HG02642 (cell line): ENCODE results near the gene PPP1R14B.
A peak's percentile ranks its signal among the peaks of the same experiment; 100 is the strongest.

Experiments used
- ATAC-seq: cut with Tn5 transposase; IDR thresholded peaks from one replicate; pipeline ENCODE4 v1.9.1; 2021; ENCODE audit warnings: mild to moderate bottlenecking; ENCODE audit not compliant: unreplicated experiment, poor library complexity

The PPP1R14B gene

DNA sequence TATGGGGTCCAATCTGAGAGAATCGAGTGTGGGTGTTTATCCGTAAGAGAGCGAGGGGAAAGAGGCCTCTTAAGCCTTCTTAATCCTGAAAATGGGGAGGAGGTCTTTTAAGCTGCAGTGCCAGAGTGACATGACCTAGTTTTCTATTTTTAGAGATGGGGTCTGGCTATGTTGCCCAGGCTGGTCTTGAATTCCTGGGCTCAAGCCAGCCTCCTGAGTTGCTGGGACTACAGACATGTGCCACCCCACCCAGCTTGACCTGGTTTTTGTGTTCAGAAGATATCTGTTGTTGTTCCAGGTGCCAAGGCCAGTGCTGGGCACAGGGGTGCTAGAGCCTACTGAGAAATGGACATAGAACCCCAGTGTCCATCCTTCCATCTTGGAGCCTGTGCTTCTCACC is 36.3 kb upstream of the PPP1R14B start:
- no peak for ATAC-seq

DNA sequence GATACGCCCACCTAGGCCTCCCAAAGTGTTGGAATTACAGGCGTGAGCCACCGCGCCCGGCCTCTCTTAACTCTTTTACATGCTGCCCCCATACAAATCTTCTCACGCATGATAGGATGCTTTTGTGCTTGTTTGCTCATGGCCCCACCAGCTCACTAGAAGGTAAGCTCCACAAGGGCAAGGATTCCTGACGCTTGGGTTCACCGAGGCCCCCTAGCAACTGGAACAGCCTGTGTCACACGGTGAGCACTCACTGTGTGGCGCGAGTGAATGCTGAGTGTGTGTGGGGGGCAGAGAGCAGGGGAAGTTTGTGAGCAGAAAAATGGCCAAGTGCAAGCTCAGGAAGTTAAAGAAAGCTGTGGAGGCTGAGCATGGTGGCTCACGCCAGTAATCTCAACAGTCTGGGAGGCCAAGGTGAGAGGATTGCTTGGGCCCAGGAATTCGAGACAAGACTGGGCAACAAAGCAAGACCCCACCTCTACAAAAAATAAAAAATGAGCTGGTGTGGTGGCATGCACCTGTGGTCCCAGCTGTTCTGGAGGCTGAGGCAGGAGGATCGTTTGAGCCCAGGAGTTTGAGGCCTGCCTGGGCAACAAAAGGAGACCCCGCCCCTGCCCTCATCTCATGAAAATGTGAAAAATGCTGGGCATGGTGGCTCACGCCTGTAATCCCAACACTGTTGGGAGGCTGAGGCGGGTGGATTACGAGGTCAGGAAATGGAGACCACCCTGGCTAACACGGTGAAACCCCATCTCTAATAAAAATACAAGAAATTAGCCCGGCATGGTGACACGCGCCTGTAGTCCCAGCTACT is 35.4 kb upstream of the PPP1R14B start:
- ATAC-seq: no peak

DNA sequence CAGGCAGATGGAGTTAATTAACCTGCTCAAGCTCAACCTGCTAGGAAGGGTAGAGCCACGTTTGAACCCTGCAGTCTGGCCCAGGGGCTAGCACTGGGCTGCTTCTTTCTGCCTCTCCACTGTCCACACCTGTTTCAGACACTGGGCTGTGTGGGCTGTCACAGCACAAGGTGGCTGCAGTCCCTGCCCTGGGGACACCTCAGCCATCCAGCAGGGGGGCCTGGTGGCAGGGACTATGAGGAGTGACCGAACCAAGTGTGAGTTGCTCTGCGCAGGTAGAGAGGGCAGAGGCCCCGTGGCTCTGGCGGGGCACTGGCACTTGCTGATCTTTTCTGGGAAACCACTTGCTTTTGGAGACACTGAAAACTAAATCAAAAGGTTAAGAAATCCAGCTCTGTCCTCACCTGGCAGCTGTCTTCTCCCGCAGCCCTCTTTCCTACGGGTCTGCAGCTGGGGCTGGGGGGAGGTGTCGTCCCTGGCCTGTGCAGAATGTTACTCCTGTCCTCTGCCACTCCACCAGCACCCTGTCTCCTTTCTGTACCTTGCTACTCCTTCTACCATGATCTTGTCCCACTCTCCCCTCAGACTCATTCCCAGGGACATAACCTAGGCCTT is 31.9 kb upstream of the PPP1R14B start:
- ATAC-seq: no peak

DNA sequence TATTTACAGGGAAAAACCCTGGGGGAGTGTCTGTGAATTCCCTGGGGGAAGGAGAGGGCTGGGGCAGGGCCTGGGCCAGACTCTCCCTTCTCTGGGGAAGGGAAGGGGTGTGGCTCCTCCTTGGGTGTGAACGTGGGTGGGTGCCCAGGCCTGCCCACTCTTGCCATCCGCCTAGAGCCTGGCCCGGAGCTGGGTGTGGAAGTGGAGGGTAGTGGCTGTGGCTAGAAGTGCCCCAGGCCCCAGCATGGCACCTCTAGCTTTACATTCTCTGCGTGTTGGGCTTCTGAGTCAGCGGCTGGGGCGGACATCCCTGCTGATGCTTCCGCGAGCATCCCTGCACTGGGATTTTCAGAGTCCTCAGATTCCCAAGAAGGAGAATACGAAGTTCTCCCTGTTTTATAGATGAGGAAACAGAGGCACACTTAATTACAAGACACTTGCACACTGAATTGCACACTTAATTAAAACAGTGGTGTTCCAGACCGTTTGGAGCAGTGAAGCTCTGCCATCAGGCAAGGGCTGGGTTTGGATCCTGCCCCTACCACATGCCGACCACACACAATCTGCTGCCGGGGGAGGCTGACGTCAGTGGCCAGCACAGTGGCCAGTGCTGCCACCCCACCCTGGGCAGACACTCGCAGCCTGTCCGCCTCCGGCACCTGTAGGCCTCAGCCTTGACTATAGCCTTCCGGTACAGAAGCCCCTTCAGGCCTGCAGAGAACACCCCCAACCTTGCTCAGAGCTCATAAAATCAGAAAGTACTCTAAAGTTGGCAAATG is 30.1 kb upstream of the PPP1R14B start:
- no peak for ATAC-seq

GRCh38 chr11:64275841-64276240 is 29.1 kb upstream of the PPP1R14B start:
- no peak for ATAC-seq

- no peak for ATAC-seq
These were observed 28.5 kb upstream of the PPP1R14B start for GRCh38 chr11:64275031-64275800.

- ATAC-seq: peak; percentile 74
These were observed 22.9 kb upstream of the PPP1R14B start for GRCh38 chr11:64269540-64270220.

GRCh38 chr11:64268893-64269539 is 22.3 kb upstream of the PPP1R14B start:
- peak; percentile 10 for ATAC-seq

GRCh38 chr11:64268025-64268892 is 21.5 kb upstream of the PPP1R14B start:
- ATAC-seq: no peak

- ATAC-seq: no peak
These were observed 20.6 kb upstream of the PPP1R14B start for GRCh38 chr11:64267207-64267945.

DNA sequence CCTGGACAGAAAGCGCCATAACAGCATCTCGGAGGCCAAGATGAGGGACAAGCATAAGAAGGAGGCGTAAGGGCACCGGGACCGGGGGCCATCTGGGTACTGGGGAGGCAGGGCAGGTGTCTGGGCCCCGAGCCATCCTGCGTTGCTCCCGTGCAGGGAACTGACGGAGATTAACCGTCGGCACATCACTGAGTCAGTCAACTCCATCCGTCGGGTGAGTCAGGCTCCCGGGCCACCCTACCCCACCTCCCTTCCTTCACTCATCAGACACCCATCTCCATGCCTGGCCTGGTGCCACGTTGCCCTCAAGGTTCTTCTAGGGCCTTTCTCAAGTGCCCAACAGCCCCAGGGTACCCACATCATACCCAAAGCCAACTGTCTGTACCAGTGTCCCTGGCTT is 19.6 kb upstream of the PPP1R14B start:
- no peak for ATAC-seq

GRCh38 chr11:64265176-64266160 is 18.7 kb upstream of the PPP1R14B start:
- ATAC-seq: no peak

GRCh38 chr11:64264371-64264852 is 17.7 kb upstream of the PPP1R14B start:
- no peak for ATAC-seq

DNA sequence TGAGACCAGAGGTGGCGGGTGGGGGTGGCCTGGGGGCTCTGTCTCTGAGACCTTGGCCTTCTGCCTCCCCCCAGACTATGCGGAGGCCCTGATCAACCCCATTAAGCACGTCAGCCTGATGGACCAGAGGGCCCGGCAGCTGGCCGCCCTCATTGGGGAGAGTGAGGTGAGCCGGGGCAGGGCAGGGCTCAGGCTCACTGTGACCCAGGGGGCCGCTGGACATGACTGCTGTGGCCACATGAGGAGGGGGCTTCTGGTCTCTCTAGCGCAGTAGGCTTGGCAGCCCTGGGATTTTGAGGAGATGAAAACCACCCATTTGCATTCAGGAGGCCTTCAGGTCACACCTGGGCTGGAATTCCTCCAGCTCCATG is 17.2 kb upstream of the PPP1R14B start:
- ATAC-seq: no peak

DNA sequence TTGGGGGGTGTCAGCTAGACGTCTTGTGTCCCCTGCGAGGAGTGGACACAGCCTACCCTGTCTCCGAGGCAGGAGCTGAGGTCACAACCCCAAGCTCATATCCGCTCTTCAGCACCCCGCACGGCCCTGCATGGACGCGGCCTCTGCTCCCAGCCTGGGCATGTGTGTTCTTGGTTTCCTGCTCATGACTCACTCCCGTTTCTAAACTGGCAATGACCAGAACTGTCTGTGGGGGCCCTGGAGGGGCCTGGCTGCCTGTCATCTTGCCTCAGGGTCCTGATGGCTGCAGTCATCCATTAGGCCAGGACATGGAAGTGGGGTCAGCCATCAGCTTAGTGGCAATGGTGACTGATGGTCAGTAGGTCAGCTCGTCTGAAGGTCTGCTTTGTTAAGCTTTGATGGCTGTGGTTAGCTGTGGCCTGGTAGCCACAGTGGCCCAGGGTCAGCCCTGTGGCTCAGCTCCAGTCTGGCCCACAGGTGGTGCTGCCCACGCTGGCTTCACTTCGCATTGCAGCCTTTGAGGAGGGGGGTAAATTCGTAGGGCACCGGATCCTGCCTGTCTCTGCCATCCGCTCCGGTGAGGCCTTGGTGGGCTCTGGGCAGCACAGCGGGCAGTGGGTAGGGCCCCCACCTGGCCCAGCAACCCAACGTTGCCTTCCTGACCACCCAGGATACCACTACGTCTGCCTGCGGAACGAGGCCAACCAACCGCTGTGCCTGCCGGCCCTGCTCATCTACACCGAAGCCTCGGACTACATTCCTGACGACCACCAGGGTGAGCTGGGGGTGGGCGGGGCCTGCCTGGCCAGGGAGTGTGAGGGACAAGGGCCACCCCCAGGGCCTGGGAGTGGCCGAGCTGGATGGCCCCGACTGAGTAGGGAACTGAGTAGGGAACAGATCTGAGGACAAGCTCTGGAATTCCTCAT is 16.5 kb upstream of the PPP1R14B start:
- ATAC-seq: no peak
